NCI-H524 (cell line): ENCODE measurements around the gene CMC2.
A peak's percentile ranks its signal among the peaks of the same experiment; 100 is the strongest.

Experiments
- DNase-seq, 2 experiments: peaks; one replicate each; lab custom pipeline; 2025; lab: John Stamatoyannopoulos, UW

The CMC2 gene

GRCh38 chr16:80974649-80975376 is 31.9 kb downstream of the CMC2 start:
- peak; percentile 70 to 89 for DNase-seq

- DNase-seq = no peak
Observed at GRCh38 chr16:80973991-80974390, 32.7 kb downstream of the CMC2 start.

DNA sequence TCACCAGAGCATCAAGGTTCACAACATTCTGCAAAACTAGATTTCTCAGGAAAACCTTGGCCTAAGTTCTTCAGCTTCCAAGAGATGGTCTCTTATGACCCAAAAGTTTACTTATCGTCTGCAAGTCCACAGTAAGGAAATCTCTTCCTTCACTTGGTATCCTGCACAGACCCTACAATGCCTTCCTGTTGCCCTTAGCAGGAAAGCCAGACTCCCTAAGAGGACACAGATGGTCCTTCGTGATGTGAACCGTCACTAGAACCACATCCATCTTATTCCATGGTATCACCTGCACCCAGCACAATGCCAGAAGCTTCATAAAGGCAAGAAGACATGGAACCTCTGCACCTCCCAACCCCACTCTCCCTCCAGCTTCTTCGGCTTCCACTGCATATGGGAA is 34.1 kb downstream of the CMC2 start:
- DNase-seq = no peak

GRCh38 chr16:80971819-80972218 is 34.9 kb downstream of the CMC2 start:
- DNase-seq = peak; percentile 87 to 91

GRCh38 chr16:80969114-80969484 is 37.6 kb downstream of the CMC2 start:
- no peak for DNase-seq

DNA sequence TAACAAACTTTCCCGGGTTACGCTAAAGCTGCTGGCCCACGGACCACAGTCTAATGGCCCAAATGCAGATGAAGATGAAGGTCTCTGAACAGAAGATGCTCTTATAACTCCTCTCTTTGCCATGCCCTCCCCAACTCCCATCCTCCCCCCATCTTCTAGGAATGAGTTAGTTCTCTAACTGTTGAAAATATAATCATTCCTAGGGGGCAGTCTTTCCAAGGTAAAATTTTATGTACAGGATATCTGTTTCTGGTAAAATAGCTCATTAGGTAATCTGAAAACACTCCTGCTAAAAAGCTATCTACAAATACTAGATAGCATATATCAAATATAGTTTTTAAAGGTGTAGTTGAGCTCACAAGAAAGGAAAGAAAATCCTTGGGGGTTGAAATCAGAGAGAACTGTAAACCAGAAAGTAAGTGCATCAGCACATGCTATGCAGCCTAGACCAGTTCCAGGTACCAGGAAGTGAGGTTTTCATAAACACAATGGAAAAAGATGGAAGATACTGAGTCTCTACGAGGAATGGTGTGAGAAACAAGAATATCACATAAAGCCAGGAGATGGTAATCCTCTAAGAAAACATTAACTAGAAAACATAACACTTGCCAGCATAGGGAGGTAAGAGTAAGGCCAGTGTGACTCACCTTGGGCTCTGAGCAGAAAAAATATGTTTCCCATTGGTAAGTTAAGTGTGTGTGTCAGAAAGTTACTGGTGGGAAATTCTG is 38.1 kb downstream of the CMC2 start:
- no peak for DNase-seq

DNA sequence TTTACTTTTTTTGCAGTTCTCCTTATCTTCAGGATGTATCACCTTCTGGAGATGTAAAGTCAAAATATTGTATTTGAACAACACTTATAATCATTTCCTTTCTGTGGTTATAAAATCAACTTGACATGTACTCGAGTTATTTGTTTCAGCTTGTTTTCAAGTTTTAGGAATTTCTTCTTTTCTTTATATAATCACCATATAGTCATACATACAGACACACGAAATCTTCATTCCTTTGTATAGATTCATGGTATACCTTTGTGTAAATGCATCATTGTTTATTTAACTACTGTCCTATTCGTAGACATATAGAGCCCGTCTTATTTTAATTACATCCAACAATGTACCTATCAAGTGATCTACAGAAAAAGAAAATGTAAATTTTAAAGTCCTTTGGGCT is 40.1 kb downstream of the CMC2 start:
- no peak for DNase-seq

- DNase-seq = no peak
Observed at GRCh38 chr16:80964351-80964750, 42.3 kb downstream of the CMC2 start.

- no peak for DNase-seq
Observed at GRCh38 chr16:80962879-80963278, 43.8 kb downstream of the CMC2 start.

DNA sequence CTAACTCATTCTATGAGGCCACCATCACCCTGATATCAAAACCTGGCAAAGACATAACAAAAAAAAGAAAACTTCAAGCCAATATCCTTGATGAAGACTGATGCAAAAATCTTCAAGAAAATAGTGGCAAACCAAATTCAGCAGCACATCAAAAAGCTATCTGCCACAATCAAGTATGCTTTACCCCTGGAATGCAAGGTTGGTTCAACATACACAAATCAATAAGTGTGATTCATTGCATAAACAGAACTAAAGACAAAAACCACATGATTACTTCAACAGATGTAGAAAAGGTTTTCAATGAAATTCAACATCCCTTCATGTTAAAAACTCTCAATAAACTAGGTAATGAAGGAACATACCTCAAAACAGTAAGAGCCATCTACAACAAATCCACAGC is 48.4 kb downstream of the CMC2 start:
- no peak for DNase-seq

- no peak for DNase-seq
Observed at GRCh38 chr16:80954985-80955384, 51.7 kb downstream of the CMC2 start.

DNA sequence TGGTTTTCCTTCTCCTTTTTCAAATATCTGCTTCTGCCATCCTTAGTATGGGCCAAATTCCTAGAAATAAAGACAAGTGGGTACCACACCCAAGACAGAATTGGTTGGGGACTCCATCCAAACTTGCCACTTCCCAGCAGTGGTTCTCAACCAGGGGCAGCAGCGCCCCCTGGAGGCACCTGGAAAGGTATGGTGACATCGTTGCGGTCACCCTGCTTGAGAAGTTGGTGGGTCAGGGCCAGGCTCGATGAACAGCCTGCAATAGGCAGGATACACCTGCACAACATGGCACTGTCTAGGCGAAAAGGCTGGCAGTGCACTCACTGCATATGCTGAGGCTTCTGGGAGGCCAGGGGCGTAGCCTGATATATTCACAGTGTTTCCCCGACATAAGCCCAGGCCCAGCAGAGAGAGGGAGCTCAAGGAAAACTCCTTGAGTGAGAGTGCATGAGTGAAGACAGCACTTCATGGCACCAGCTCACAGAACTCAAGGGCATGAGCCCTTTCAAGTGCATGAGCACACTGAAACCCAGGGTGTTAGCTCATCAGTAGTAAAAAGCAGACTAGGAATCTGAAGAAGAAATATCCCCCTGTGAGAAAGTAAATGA is 57.7 kb downstream of the CMC2 start:
- peak in 1 of 2 experiments; percentile 52 for DNase-seq

DNA sequence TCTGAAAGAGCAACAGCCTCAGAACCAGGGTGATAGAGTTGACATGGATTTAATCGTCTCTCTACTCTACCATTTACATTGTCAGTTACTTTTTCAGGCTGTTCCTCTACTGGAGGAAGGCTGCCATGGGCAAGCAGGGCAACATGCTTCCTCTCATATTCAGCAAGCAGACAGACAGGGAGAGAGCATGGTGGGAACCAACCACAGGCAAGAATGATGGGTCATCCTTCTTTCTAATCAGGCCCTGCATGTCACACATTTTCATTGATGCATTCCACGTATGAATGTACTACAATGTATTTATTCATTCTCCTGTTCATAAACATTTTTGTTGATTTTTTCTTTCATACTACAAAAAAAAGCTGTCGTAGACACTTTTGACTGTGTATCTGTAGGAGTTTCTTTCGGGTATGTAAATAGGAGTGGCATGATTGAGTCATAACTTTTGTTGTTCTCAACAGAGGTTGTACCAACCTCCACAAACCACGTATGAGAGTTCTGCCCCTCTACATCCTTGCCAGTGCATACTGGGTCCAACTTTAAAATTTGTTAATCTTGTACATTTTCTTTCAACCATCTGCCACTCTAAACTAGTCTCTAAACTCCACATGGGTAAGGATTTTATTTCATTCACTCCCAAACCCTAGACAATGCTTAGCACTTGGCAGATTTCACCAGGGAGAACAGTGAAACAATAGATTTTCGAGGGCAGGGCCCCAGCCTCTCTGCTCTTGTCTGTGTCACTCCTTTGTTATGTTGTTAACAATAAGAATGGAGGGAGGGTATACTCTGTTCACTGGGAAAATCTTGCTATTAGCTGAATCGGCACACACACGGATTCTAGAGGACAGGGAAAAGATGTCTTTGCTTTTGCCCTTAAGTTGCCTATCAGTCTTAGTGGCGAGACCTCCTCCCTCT is 58.7 kb downstream of the CMC2 start:
- peak in 1 of 2 experiments; percentile 4 for DNase-seq

GRCh38 chr16:80947239-80947638 is 59.4 kb downstream of the CMC2 start:
- DNase-seq = no peak

- no peak for DNase-seq
Observed at GRCh38 chr16:80946481-80946880, 60.2 kb downstream of the CMC2 start.

- DNase-seq = peak in 1 of 2 experiments; percentile 8
Observed at GRCh38 chr16:80940069-80940856, 66.4 kb downstream of the CMC2 start.

GRCh38 chr16:80938879-80939260 is 67.8 kb downstream of the CMC2 start:
- DNase-seq = no peak

DNA sequence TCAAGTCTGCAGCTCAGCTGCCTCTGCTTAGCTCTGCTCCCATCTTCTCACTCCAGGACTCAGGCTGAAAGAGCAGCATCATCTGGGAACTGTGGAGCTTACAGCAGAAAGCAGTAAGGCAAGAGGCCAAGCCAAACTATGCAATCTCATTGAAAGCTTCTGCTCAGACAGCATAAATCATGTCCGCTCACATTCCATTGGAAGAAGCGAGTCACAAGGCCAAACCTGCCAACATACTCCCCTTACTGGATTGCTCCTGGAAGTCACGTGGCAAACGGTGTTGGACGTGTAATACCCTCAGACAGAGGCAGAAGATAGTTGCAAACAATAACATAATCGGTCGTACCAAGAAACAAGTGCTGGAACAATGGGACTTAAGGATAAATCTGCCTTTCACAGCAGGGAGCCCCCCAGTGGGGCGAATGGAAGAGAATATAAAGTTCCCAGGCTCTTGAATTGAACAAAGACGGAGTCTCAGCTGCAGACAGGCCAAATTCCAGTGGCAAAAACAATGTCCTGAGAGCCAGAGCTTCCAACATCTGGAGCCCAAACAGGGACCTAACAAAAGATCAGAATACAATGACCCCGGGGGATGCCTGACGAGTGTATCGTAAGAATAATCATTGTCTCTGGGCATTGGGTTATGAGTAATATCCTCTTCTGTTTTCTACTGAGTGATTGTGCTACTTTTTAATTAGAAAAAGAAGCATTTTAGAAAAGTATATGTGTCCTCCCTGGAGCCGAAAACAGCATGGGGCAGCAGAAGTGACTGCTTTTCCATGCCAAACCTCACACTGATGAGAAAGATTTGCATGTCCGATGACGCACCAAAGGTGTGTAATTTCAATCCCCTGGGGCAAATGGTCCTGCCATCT is 68.4 kb downstream of the CMC2 start:
- no peak for DNase-seq

DNA sequence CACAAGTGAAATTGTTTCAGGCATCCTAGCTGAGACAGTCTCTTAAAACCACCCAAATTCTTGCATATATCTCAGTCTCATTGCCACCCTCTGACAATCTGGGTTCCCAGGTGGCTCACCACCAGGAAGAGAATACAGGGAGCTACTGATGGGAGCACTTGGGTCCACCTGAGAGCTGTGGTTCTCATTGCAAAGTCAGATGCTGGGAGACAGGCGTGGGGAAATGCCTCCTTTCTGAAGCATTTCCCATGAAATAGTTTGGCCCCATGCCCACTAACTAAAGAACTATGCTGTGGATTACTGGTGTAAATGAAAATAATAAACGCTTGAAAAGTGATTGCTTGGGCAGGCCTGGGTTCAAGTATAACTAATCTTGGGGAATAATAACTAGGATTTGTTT is 70.3 kb downstream of the CMC2 start:
- no peak for DNase-seq

- no peak for DNase-seq
Observed at GRCh38 chr16:80935691-80936090, 71.0 kb downstream of the CMC2 start.
